ENCODE results near the gene HTRA1. TPM values are rescaled to one million over a fixed set of nuclear protein-coding genes. Genes with fewer than 3 reads are reported as not detected.

Gene HTRA1
- total and polyA plus RNA-seq, 10 of the 15 experiments (the other 5 are each of a cell fraction or from before 2014, with no cell fraction given), result 0.13 TPM; not detected in 9

DNA sequence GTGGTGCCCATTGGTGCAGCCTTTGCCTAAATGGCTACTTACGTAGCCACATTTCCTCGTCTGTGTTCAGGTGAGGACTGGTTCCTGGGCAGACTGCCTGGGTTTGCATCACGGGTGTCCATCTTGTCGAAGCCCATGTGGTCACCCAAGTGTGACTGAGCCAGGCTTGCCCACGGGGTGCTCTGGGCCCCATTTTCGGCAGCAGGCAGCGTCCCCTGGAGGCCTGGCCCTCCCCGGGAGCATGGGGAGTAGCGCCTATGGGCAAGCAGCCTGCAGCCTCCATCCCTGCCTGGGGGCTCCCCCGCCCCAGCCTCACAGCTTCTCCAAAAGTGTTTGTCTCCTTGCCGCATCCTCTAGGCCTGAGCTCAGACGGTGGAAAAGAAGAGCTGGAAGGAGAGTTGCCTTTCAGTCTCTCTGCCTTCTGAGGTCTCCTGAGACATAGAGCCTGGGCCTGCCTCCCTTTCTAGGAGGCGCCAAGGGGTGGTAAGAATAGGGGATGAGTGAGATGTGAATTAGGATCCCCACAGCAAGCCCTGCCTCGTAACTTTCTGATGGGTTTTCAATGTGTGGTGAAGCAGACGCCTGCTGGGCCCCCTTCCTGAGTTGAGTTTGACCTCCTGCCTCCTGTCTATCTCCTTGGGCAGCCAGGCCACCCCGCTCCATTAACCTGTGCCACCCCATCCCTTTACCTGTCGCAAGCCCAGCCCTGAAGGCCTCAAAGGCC is 42.7 kb downstream of the HTRA1 start:
- H3K4me3 ChIP-seq, result no peak overlapping the region
- RAD21 ChIA-PET (ENCODE audit: unreplicated experiment), result no interaction called here
- no peak for FAIRE-seq
- H3K79me2 ChIP-seq (ENCODE audit: control insufficient read depth, insufficient read depth, low read length), result no peaks in the 10 kb centered on the region
- in situ Hi-C loops (cut with MboI), result no loop called here
- H3K4me2 ChIP-seq (ENCODE audit: control insufficient read depth, insufficient read depth), result no peak overlapping the region
- peaks cover 0 to 3% of the 10 kb centered on the region in 2 experiments; a peak in 1 of 4 replicates for H3K27me3 ChIP-seq (replicated peaks in 1 of 2; ENCODE audit: control insufficient read depth in 2 of 2, insufficient read depth in 2 of 2, low read length in 1 of 2)
- H3K9ac ChIP-seq (ENCODE audit: control insufficient read depth, insufficient read depth, low read length), result no peak overlapping the region
- no peaks in the 10 kb centered on the region for H3K9me3 ChIP-seq (replicated peaks; ENCODE audit: control insufficient read depth, insufficient read depth, low read length)
- WGBS (ENCODE audit: insufficient coverage, insufficient replicate concordance, low lambda C conversion rate, missing lambda C conversion rate), result 40% methylated on average over 17 of the region's 17 CpGs
- CTCF ChIA-PET, result no interaction called here
- H2AFZ ChIP-seq (ENCODE audit: control insufficient read depth, low read depth, low read length), result no peak overlapping the region
- no peak for DNase-seq (ENCODE audit: low read depth, low spot score)
- no TSS peak for BruUV-seq (replicated peaks)
- TF ChIP-seq, protein P1, sequence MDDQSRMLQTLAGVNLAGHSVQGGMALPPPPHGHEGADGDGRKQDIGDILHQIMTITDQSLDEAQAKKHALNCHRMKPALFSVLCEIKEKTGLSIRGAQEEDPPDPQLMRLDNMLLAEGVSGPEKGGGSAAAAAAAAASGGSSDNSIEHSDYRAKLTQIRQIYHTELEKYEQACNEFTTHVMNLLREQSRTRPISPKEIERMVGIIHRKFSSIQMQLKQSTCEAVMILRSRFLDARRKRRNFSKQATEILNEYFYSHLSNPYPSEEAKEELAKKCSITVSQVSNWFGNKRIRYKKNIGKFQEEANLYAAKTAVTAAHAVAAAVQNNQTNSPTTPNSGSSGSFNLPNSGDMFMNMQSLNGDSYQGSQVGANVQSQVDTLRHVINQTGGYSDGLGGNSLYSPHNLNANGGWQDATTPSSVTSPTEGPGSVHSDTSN (IDR thresholded peaks at IDR 0.05; ENCODE audit: insufficient replicate concordance, low read depth, low read length), result no peak
- 0 out of 2 replicates have a peak, but pooled peaks have one; percentile 31 for TF ChIP-seq PAX5 (IDR thresholded peaks at IDR 0.05; ENCODE audit: borderline replicate concordance, low read depth, low read length)
- TF ChIP-seq TCF3 (IDR thresholded peaks at IDR 0.05; ENCODE audit: borderline replicate concordance, insufficient read depth, low read depth, low read length), result no peak
- H3K4me1 ChIP-seq (ENCODE audit: control insufficient read depth, insufficient read depth, low read length), result no peaks in the 10 kb centered on the region
- SMC1A ChIA-PET (ENCODE audit: uncharacterized antibody, unreplicated experiment), result no interaction called here
- POLR2A ChIA-PET, result no interaction called here
- ATAC-seq, result no peak
- no peaks in the 10 kb centered on the region for H4K20me1 ChIP-seq (ENCODE audit: control insufficient read depth, insufficient read depth)
- H3K36me3 ChIP-seq (ENCODE audit: control insufficient read depth in 2 of 2, insufficient read depth in 2 of 2, low read length in 1 of 2), result no peaks in the 10 kb centered on the region
- intact Hi-C loops (cut with micrococcal nuclease; ENCODE audit: unreplicated experiment), result no loop called here
- no peak overlapping the region for H3K27ac ChIP-seq (ENCODE audit: control insufficient read depth, insufficient read depth)

DNA sequence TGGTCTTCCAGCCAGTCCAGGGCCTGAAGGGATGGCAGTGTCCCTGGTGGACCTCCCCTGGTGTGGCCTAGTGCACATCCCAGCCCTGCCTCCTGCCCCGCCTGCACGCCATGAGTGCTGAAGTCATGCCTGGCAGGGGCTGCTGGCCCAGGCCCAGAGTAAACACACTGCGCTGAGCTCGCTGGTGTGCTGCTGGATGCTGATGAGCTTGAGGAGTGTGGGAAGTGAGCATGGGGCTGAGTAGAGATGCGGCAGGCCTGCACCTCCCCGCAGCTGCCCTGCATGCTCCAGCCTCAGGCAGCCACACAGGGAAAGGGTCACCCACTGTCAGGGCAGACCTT is 43.2 kb downstream of the HTRA1 start:
- ATAC-seq, result no peak
- no peaks in the 10 kb centered on the region for H4K20me1 ChIP-seq (ENCODE audit: control insufficient read depth, insufficient read depth)
- H3K4me3 ChIP-seq, result no peak overlapping the region
- H3K9me3 ChIP-seq (replicated peaks; ENCODE audit: control insufficient read depth, insufficient read depth, low read length), result no peaks in the 10 kb centered on the region
- ChIA-PET SMC1A (ENCODE audit: uncharacterized antibody, unreplicated experiment) (no interaction called here), CTCF (no interaction called here), POLR2A (no interaction called here), RAD21 (ENCODE audit: unreplicated experiment) (no interaction called here)
- no peaks in the 10 kb centered on the region for H3K4me1 ChIP-seq (ENCODE audit: control insufficient read depth, insufficient read depth, low read length)
- no peak for DNase-seq (ENCODE audit: low read depth, low spot score)
- in situ Hi-C loops (cut with MboI) (no loop called here), intact Hi-C loops (cut with micrococcal nuclease; ENCODE audit: unreplicated experiment) (no loop called here)
- no peak overlapping the region for H3K4me2 ChIP-seq (ENCODE audit: control insufficient read depth, insufficient read depth)
- TF ChIP-seq, protein P2, sequence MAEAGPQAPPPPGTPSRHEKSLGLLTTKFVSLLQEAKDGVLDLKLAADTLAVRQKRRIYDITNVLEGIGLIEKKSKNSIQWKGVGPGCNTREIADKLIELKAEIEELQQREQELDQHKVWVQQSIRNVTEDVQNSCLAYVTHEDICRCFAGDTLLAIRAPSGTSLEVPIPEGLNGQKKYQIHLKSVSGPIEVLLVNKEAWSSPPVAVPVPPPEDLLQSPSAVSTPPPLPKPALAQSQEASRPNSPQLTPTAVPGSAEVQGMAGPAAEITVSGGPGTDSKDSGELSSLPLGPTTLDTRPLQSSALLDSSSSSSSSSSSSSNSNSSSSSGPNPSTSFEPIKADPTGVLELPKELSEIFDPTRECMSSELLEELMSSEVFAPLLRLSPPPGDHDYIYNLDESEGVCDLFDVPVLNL (IDR thresholded peaks at IDR 0.05; ENCODE audit: low read depth, low read length), result no peak
- TF ChIP-seq ESRRA (IDR thresholded peaks at IDR 0.05; ENCODE audit: low read length), result no peak
- no peak for TF ChIP-seq NR2C1 (IDR thresholded peaks at IDR 0.05)
- TF ChIP-seq, protein P3, sequence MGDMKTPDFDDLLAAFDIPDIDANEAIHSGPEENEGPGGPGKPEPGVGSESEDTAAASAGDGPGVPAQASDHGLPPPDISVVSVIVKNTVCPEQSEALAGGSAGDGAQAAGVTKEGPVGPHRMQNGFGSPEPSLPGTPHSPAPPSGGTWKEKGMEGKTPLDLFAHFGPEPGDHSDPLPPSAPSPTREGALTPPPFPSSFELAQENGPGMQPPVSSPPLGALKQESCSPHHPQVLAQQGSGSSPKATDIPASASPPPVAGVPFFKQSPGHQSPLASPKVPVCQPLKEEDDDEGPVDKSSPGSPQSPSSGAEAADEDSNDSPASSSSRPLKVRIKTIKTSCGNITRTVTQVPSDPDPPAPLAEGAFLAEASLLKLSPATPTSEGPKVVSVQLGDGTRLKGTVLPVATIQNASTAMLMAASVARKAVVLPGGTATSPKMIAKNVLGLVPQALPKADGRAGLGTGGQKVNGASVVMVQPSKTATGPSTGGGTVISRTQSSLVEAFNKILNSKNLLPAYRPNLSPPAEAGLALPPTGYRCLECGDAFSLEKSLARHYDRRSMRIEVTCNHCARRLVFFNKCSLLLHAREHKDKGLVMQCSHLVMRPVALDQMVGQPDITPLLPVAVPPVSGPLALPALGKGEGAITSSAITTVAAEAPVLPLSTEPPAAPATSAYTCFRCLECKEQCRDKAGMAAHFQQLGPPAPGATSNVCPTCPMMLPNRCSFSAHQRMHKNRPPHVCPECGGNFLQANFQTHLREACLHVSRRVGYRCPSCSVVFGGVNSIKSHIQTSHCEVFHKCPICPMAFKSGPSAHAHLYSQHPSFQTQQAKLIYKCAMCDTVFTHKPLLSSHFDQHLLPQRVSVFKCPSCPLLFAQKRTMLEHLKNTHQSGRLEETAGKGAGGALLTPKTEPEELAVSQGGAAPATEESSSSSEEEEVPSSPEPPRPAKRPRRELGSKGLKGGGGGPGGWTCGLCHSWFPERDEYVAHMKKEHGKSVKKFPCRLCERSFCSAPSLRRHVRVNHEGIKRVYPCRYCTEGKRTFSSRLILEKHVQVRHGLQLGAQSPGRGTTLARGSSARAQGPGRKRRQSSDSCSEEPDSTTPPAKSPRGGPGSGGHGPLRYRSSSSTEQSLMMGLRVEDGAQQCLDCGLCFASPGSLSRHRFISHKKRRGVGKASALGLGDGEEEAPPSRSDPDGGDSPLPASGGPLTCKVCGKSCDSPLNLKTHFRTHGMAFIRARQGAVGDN (IDR thresholded peaks at IDR 0.05), result no peak
- no peak for TF ChIP-seq RBBP5 (conservative IDR thresholded peaks at IDR 0.05)
- TF ChIP-seq BMI1 (IDR thresholded peaks at IDR 0.05; ENCODE audit: borderline replicate concordance), result no peak
- TF ChIP-seq GATAD2B (conservative IDR thresholded peaks at IDR 0.05; ENCODE audit: low read depth), result no peak
- no peak for TF ChIP-seq TARDBP (IDR thresholded peaks at IDR 0.05; ENCODE audit: borderline replicate concordance)
- H2AFZ ChIP-seq (ENCODE audit: control insufficient read depth, low read depth, low read length), result no peak overlapping the region
- FAIRE-seq, result no peak
- 17% methylated on average over 6 of the region's 6 CpGs for WGBS (ENCODE audit: insufficient coverage, insufficient replicate concordance, low lambda C conversion rate, missing lambda C conversion rate)
- H3K9ac ChIP-seq (ENCODE audit: control insufficient read depth, insufficient read depth, low read length), result no peak overlapping the region
- no TSS peak for BruUV-seq (replicated peaks)
- no peak overlapping the region for H3K27ac ChIP-seq (ENCODE audit: control insufficient read depth, insufficient read depth)
- H3K27me3 ChIP-seq (replicated peaks in 1 of 2; ENCODE audit: control insufficient read depth in 2 of 2, insufficient read depth in 2 of 2, low read length in 1 of 2), result peaks cover 0 to 3% of the 10 kb centered on the region in 2 experiments; a peak in 1 of 4 replicates
- no peaks in the 10 kb centered on the region for H3K79me2 ChIP-seq (ENCODE audit: control insufficient read depth, insufficient read depth, low read length)
- no peaks in the 10 kb centered on the region for H3K36me3 ChIP-seq (ENCODE audit: control insufficient read depth in 2 of 2, insufficient read depth in 2 of 2, low read length in 1 of 2)

Data from GM12878 (cell line).